Limb (tissue), 2 donors: ENCODE results near the gene ZMYND8.

Experiments
- DNase-seq, 2 donors: peaks; one replicate each; pipeline ENCODE4 v3.0.0-alpha.2; 2016; ENCODE audit errors: extremely low spot score in 2 of 2

The ZMYND8 gene

DNA sequence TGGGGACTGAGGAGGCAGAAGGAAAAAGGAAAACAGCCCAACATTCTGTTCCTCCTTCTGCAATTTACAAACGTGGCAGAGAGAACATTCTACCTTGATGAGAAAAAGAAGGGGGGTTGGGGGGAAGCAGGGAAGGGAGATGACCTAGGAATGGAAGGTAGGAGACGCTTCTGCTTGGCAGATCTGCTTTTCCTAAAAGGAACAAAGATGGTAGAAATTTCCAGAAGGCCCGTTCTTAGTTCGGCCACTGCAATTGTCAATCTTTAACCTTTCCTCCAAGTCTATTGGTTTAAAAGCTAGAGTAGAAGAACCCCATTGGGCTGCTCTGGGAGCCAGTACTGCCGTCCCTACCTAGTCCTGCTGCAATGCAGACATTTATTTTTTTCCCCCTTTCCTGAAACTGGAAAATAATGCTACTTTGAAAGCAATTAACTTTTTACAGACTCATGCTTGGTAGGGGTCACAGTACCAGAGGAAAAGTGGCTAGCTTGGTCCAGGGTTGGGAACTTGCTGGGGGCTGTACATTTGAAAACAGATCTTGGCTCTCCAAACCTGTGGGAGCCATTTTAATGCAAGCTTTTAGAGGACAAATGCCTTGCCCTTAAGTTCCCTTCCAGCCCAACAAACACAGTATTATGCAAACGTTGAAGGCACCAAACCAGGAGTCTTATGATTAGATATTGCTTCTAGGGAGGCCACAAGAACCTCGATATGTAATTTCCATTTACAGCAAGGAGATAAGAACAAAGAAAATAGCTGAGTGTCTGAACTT, 2.6 kb downstream of the ZMYND8 start:
- no peak for DNase-seq

DNA sequence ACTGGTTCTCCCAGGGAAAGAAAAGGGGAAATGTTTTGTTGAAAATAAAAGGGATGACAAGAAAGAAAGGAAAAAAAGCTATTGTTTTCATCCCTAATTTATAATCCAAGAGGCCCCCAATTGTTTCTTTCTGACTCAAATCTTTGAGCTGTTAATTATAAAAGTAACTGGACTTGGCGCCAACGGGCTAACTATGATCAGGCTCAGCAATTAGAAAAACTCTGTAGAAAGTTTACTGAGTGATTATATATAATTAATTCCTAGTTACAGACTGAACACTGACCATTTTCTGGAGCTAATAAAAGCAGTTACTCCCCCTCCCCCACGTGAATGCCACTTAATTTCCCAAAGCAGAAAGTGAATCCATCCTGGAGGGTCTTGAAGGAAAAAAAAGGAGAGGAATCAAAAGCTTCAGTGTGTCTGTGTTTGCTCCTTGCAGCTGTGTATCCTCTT, 3.2 kb downstream of the ZMYND8 start:
- no peak for DNase-seq

DNA sequence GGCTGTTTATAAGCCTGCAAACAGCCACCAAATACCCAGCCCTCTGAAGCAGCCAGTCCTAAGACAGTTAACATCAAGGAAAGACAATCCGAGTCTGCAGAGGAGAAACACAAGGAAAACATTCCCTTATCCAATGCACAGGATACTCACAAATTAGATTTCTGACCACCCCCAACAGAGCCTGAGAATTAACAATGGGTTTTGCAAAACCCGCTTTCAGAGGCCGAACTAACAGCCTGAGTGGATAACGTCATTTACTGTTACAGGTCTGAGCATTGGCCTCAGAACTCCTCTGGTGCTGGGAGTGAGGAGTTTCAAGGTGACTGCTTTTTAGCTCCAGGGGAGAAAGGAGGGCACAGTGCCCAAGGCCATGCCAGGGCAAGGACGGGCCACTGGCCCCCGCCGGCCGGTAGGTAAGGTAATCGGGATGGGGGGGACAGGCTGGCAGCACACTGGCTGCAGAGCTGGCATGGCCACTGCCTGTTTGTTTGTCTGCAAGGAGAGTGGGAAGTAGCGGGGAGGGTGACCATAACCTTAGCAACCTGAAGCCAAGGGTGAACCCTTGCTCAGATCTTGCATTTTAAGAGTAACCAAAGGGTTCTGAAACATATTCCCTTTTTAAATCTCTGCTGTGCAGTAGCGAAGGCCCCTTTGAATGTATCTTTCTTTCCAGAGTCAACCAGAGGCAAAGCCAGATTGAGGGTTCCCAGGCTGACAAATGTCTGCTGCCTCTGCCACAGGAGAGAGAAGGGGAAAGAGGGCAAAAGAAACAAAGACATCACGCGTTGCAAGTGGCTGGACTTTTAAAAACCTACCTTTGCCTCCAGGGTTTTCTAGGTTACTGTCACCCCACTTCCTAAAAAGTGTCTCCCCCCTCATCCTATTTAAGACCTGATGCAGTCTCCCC, 3.9 kb downstream of the ZMYND8 start:
- peak in 1 of 2 donors; percentile 48 for DNase-seq

DNA sequence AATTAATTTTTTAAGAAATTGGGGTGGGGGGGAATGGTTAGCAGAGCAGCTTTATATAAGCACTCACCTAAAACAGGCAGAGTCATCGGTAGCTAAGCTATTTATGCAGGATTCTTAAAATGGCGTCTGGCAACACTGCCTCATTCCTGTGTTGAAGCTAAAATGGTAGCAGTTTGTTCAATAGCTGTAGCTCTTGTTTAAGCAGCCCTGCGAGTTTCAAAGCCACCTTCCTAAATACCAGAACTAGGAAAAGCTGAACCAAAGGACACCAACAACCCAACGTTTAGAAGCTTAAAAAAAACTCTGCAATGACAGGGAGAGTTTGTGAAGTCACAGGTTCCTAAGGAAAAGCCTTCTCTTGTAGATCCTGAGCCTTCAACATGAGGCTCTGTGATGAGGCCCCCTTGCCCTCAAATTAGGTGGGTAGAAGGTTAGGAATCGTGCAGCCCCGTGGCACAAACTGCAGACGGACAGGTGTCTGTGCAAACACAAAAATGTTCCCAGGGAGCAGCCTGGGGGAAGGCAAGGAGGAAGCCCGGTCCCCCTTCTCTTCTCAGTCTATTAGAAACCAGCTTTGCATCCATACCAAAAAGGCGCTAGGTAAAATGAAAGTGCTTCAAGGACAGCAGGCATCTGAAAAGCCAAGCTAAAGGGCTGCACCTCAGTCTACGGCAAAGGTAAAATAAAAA, 4.7 kb downstream of the ZMYND8 start:
- DNase-seq = peak in 1 of 2 donors; percentile 41

DNA sequence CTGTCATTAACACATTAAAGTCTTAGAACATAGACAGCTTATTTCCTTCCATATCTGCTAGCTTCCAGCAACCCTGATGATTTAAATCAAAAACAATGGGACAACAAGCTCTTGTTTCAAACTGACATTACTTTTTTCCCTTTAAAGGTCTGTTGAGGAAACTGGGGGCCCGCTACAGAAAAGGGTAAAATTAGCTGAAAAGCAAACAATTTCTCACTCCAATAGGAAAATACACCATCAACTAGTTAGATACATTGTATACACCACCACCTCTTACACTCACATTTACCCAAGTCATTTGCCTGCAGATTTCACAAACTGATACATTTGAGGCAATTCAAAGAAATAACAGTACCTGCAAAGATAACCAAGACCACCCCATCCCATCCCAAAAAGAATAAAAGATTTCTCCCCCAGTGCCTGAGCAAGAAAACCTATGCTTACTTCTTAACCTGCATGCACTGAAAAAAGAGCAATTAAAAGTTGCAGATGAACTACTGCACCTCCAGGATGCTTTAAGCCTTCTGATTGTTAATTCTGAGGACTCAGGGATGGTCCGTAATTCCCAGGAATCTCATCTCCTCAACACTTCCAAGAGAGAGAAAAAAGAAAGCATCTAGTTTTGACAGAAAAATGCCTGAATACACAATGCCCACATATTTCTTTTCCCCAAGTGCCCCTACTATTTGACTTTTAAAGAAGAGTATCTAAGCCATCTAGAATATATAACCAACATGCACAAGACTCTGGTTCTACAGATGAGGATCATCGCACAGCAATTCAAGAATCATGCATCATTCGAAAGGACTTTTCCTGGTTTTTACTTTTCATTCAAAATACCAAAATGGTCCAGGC, 5.6 kb downstream of the ZMYND8 start:
- DNase-seq = no peak

DNA sequence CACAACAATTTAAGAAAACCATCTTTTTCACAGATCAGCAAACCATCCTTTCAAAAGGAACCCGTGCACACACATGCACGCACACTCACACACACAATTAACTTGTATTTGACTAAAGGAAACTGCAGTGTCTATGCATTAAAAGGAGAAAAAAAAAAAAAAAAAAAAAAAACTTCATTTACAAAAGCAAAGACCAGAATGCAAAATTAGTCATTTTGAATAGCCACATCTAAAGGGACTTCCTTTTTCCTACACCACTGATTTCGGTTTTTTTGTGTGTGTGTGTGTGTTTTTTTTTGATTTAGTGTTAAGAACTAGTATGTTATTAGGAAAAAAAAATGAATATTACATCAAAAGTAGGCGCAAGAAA, 6.3 kb downstream of the ZMYND8 start:
- no peak for DNase-seq

DNA sequence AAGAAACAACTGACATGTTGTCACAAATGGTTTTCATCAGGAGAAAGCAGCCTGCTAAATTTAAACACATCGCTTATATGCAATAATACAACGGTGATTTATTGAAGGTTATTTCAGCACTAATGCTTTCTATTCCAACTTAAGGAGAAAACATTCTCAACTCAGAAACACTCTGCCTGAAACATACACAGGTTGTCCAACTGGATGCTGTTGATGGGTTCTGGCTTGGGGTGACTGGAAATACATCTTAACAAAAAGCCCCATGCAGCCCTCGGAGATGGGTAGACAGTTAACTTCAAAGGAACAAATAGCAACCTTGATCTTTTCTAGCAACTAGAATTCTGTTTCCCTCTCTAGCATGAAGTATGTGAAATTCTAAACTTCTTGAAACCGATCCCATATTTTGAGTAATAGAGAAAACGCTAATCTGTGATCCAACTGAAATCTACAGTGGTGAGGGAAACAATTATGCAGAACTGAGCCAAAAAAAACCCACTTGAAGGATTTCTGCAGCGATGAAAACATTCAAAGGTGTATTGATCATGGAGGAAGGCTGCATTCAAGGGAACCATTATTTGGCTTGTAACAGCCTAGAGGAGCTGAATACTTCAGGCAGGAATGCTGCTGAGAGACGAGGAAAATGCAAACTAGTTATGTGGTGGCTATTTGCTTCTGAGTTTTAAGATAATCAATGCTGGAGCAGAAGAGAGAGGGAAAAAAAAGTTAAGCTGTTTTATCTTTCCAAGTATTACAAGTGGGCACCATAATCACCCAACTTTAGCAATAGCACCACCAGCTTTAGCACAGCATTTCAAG, 6.9 kb downstream of the ZMYND8 start:
- no peak for DNase-seq

DNA sequence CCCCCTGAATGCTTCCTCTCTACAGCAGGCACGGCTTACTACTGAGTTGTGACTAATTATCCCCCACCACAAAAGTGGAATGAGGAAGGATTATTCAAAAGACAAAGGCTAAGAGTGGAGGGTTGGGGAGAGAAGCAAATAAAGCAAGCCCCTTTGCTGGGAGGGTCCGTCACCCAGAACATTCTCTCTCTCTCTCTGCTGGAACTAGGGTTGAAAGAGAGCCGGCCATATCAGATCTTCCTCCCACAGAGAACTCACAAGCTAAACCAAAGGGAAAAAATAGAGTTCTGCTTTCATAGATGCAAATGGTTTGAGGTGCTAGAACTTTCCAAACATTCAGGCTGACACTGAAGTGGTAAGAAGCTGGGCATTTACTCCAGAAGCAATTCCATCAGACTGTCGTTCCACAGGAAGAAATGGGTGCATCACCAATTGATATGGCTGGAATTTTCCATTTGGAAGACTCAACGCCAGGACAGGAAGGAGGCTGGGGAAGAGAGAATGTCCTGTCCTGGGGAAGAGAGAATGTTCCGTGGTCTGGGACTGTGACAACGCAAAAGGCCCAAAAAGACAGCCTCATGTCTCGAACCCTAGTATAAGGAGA, 7.9 kb downstream of the ZMYND8 start:
- no peak for DNase-seq

DNA sequence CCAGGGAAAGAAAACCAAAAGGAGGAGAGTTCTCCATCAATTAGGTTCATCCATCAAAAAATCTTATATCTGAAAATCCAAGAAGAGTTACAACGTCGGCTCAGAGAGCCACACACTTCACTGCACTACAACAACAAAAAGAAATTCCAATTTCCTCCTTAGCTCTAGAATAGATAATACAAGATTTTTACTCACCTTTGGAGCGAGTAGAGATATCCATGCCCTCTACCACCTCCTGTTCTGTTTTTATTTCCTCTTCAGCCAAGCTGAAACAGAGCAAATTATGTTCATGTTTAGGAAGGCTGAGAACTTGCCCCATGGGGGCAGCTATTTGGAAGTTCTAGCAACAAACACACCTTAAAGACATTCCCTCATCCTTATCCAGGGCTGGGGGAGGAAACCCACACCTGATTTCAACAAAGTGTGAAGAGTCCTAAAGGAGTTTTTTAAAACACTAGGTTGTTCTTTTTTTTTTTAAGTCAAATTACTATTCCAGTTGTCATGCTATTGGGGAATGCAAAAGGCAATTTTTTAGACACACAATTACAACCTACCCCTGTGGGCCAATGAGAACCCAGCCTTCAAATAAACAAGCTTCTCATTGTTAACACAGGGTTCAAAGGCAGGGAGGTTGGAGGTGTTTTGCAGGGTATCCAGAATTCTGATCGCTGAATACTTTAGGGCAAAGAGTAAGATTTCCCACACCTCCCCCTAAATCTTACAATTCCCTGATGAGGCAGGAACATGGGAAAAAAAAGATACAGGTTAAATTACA, 8.7 kb downstream of the ZMYND8 start:
- DNase-seq = no peak

DNA sequence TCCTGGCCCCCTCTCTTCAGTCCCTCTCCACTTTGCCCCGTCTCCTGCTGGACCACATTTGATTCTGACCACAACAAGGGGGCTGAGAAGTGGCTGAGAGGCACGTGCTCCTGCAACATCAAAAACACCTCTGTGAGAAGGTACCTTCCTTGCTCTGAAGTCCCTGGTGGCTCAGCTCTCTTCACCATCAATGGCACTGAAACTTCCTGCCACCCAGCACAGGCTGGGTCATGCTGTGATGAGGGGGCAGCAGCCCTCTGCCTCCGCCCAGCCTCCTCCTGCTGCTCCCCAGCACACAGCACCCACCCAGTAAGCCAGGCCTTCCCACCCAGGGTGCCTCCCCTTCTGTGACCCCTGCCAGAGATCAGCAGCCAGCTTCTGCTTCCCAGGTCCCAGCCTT, 10.3 kb downstream of the ZMYND8 start:
- no peak for DNase-seq

DNA sequence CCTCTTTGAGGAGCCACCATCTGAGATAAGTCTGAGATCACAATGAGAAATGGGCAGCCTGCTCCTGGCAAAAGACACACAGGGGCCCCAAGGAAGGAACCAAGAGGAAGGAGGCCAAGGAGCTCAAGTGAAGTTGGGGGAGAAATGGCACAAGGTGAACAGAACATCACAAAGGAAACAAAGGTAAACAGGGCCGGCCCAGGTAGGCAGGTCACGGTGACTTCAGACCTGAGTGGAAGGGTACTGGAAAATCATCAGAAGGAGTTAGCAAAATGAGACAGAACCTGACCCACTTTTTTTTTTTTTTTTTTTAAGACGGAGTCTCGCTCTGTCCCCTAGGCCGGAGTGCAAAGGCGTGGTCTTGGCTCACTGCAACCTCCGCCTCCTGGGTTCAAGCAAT, 11.3 kb downstream of the ZMYND8 start:
- DNase-seq = no peak

DNA sequence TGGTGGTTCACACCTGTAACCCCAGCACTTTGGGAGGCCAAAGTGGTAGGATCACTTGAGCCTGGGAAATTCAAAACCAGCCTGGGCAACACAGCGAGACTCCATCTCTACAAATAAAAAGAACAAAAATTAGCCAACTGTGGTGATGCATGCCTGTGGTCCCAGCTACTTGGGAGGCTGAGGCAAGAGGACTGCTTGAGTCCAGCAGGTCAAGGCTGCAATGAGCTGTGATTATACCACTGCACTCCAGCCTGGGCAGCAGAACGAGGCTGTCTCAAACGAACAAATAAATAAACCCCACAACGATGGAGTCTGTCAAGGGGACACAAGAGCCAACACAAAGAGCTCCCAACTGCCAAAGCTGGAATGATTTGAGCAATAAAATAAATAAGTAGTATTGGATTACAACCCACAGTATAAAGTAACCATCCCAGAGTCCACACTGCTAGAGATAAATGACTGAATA, 13.5 kb downstream of the ZMYND8 start:
- DNase-seq = no peak

DNA sequence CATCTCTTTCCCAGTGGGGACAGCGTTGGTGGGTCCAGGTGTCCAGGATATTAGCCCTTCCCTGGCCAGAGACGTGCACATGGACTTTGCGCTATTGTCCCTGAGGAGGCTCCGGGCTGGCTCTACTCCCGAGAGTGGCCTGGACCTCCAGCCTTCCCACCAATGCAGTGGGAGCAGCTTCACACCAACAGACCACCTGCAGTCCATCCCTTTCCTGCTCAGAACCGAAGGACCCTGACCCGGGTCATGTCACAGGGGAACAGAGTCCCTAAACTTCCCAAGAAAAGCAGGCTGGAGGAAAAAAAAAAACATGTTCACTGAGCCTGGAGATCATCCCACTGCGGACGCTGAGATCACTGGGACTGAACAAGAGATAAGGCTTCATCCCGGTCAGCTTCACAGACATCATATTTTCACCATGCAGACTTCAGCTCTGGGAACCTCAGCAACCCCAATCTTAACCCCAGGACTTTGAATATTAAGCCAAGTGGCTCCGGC, 18.3 kb downstream of the ZMYND8 start:
- no peak for DNase-seq

DNA sequence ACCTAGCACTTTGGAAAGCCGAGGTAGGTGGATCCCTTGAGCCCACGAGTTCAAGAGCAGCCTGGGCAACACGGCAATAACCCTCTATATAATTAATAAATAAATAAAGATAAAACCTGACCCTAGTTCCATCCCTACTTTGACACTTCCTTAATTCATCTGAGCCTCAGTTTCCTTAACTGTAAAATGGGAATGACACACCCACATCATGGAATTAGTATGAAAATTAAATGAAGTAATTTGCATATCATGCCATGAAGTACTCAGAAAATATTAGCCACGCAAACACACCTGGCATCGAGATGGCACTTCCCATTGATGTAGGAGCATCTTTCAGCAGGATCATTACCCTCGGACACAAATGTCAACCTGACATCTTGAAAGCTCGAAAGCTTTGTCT, 19.1 kb downstream of the ZMYND8 start:
- DNase-seq = no peak

DNA sequence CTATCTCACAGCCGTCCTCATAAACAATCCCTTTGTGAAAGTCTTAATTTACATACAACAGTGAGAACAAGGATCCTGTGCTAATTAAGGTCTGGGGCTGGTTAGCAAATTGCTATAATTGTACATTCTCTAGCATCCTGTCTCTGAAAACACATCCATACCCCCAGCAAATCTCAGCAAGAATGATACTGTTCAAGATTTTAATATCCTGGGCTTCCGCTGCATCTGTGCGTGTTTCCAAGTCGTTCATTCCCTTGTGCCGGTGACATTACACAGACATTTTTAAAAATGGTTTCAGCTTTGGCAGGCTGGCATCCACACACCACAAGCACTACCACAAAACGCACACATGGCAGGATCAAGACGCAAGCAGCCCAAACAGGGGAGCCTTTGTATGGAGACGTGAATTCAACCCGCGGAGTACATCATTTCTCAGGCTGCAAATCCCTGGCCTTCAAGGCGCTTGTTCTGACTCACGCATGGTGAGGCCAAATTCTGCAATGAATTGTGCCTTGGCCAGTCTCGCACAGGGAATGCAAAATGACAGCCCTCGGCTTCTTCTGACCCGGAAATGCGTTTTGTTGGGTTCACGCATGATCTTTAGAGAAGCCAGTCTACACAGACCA, 20.3 kb downstream of the ZMYND8 start:
- peak in 1 of 2 donors; percentile 51 for DNase-seq

DNA sequence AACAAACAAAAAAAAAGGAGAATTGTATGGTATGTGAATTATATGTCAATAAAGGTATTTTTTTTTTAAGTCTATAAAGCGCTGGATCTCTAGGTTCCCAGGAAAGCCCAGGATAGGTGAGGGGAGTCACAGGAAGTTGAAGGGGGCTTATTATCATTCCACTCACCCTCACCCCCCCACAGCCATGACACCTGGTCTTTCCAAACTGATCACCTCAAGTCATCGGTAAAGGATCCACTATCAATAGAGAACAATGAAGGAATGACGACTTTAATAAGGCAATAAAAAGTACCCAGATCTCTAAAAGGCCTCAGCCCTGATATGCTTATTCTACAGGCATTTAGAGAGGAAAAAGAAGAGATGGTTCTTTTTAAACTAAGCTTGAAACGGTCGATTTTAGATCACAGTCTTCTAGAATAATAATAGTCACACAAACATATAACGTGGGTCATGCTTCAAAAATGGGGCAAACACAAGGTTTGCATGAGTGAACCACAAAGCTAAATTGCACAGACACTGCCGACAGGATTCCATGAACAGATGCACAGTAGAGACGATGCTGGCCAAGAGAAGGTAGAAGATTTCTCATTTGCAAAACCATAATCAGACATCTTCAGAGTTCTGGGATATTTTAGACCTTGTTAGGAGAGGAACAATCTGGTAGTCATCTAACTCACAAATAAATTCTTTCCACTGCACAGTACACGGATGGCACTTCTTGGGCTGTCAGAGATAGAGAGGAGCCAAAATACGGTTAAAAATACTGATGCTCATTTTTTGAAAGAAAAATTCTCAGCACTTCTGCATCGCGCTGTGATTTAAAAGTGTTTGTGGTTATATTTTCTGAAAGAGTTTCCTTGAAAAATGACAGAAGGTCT, 21.0 kb downstream of the ZMYND8 start:
- DNase-seq = no peak

DNA sequence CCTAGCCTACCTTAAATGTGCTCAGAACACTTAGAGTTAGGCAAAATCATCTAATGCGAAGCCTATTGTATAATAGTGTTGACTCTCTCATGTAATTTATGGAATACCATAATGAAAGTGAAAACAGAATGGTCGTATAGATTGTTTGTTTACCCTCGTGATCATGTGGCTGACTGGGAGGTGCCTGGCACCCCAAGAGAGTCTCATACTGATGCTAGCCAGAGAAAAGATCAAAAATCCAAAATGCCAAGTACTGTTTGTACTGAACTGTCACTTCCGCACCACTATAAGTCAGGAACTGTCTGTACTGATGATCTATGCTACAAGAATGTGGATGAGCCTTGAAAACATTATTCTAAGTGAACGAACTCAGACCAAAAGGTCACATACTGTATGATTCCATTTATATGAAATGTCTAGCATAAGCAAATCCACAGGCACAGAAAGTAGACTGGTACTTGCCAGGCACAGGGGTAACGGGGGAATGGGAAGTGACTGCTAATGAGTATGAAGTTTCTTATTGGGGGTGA, 22.4 kb downstream of the ZMYND8 start:
- no peak for DNase-seq
